Tibial artery (tissue), 4 donors: Measurements from ENCODE around the gene SUOX.
A peak's percentile ranks its signal among the peaks of the same experiment; 100 is the strongest.

Experiments used
- DNase-seq, 2 donors: peaks; one replicate each; pipeline ENCODE4 v3.0.0-alpha.2; 2019
- H3K27ac ChIP-seq, 2 donors: fragments of 200-600 bp; sonication (generic) in 1 of 2; 1 replicate in 1 of 2; 2 replicates in 1 of 2; pipeline ENCODE4 v1.5.1; 2018 to 2019; ENCODE audit warnings: mild to moderate bottlenecking in 1 of 2
- H3K27me3 ChIP-seq, 2 donors: fragments of 200-600 bp; sonication (generic) in 1 of 2; one replicate each; pipeline versions ENCODE4 v1.5.1 to v1.6.0; 2016 to 2019
- H3K36me3 ChIP-seq, 3 donors: fragments of 200-600 bp; sonication (generic) in 2 of 3; one replicate each; pipeline ENCODE4 v1.5.1; 2016 to 2019; ENCODE audit warnings: mild to moderate bottlenecking in 2 of 3
- H3K4me1 ChIP-seq, 4 donors: fragments of 200-600 bp; sonication (generic) in 2 of 4; 1 replicate in 3 of 4; 2 replicates in 1 of 4; pipeline ENCODE4 v1.5.1; 2016 to 2019
- H3K4me3 ChIP-seq, 2 donors: fragments of 200-600 bp; sonication (generic) in 1 of 2; 1 replicate in 1 of 2; 2 replicates in 1 of 2; pipeline ENCODE4 v1.5.1; 2018 to 2019; ENCODE audit warnings: mild to moderate bottlenecking in 2 of 2
- H3K9me3 ChIP-seq, 3 donors: fragments of 200-600 bp; sonication (generic) in 1 of 3; one replicate each; pipeline ENCODE4 v1.5.1; 2016 to 2019
- intact Hi-C: fragments of 100-400 bp; cut with DNase I; formaldehyde crosslinking; loops from one replicate; pipeline ENCODE4 v1.15.0; 2023; ENCODE audit warnings: low total_unique reads
- TF ChIP-seq, protein P1 (sequence below), 2 experiments: fragments of 200-600 bp in 1 of 2; fragments of 450-650 bp in 1 of 2; IDR thresholded peaks; one replicate each; pipeline ENCODE4 v1.5.1; 2017 to 2019; ENCODE audit warnings: antibody characterized with exemption in 2 of 2, mild to moderate bottlenecking in 1 of 2, moderate library complexity in 1 of 2

Gene SUOX

DNA sequence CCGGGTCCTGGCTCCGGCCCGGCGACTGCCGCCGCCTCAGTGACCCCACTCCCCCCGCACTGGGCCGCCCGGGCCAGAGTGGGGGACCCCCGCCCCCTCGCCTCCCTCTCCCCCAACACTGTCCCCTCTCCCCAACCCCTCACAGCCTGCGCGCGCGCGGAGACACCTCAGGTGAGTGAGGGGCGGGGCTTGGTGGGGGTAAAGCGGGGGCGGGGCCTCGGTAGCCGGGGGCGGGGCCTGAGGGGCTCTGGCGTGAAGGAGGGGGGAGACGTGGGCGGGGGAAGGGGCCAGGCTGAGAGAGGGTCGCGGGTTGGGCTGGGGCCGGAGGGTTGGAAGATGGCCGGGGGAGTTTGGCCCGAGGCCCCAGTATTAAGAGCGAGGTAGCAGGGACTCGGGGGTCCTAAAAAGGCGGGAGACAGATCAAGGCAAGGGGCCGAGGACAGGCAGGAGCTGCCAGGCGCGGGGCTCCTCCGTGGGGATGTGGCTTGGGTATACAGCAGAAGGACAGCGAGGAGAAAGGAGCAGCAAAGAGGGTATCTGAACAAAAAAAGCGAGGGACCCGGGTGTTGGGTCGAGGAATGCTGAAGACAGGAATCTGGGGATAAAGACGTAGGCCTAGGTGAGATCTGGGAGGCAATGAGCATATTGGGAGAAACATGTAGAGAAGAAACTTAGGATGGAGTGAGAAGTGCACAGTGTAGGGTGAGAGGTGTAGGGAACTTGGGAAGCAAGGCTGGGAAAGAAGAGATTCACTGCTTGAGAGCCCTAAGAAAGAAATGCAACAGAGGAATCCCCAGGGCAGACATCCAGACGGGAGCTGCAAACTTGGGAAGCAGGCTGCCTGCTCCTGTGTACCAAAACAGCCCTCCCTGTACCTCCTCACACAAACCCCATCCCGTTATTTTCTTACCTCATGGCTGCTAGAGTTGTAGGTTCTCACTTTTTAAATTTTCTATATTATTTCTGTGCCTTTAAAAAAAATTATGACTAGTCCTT is 10.8 kb downstream of the SUOX start:
- Histone ChIP-seq H3K27me3 (no peaks in the 10 kb centered on the region), H3K4me1 (peaks cover 0 to 10% (median 4%) of the 10 kb centered on the region in 4 donors), H3K27ac (peak overlapping the region; percentile 88 to 93), H3K36me3 (peaks cover 0 to 27% (median 13%) of the 10 kb centered on the region in 3 donors), H3K9me3 (no peaks in the 10 kb centered on the region), H3K4me3 (peak overlapping the region; percentile 82 to 96)
- intact Hi-C loops = no loop called here
- TF ChIP-seq, protein P1, sequence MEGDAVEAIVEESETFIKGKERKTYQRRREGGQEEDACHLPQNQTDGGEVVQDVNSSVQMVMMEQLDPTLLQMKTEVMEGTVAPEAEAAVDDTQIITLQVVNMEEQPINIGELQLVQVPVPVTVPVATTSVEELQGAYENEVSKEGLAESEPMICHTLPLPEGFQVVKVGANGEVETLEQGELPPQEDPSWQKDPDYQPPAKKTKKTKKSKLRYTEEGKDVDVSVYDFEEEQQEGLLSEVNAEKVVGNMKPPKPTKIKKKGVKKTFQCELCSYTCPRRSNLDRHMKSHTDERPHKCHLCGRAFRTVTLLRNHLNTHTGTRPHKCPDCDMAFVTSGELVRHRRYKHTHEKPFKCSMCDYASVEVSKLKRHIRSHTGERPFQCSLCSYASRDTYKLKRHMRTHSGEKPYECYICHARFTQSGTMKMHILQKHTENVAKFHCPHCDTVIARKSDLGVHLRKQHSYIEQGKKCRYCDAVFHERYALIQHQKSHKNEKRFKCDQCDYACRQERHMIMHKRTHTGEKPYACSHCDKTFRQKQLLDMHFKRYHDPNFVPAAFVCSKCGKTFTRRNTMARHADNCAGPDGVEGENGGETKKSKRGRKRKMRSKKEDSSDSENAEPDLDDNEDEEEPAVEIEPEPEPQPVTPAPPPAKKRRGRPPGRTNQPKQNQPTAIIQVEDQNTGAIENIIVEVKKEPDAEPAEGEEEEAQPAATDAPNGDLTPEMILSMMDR (IDR thresholded peaks at IDR 0.05) = no peak
- DNase-seq = peak; percentile 32 to 74

DNA sequence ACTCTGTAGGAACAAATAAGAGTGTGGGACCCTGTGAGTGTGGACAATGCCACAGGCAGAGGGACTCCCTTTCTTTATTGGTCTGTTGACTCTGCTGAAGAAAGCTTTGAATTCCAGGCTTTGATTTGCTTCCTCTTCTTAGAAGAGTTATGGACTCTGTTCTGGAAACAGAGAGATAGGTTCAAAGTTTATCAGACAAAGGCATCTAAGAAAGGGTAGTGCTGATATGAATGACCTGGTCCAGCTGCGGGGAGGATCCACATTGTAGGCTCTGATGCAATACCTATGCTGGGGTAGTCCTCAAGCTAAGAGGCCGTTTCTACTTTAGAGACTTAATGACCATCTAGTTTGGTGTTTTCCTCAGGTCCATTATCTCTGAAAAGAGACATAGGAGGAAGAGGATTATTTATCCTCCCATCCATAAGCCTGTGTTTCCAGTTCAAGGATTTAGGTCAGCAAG is 13.1 kb downstream of the SUOX start:
- Histone ChIP-seq H3K27me3 (no peaks in the 10 kb centered on the region), H3K4me3 (no peak overlapping the region), H3K36me3 (peaks cover 0 to 13% (median 0%) of the 10 kb centered on the region in 3 donors), H3K4me1 (peaks cover 0 to 10% (median 4%) of the 10 kb centered on the region in 4 donors), H3K9me3 (no peaks in the 10 kb centered on the region), H3K27ac (no peak overlapping the region)
- DNase-seq = no peak
- intact Hi-C loops = no loop called here
- TF ChIP-seq, protein P1 (IDR thresholded peaks at IDR 0.05) = no peak

DNA sequence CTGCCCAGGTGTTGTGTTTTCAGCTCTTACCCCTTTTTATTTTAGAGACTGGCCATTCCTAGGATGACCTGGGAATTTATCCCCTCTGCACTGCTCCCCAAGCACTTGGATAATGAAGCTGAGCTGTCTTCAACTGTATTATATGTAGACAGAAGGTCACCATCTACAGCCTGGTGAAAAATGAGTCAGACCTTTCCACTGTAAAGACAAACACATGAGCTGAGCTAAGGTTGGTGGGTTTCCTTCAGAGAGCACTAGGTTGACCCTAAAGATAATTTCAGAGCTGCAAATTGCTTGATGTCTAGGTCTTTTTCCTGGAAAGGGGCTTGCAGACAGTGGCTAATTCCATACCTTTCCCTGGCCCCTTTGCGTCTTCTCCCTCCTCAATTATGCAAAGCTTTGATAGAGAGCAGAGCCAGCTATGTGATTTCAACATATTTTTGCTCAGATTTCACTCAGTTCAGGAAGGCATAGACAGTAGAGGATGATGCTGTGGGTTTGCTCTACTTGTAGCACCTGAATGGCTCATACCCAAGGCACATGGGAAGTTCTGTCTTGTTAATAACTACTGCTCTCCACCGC is 14.5 kb downstream of the SUOX start:
- Histone ChIP-seq H3K4me3 (no peak overlapping the region), H3K9me3 (no peaks in the 10 kb centered on the region), H3K4me1 (peaks cover 0 to 10% (median 4%) of the 10 kb centered on the region in 4 donors), H3K36me3 (peaks cover 0 to 15% (median 0%) of the 10 kb centered on the region in 3 donors), H3K27ac (no peak overlapping the region), H3K27me3 (no peaks in the 10 kb centered on the region)
- intact Hi-C loops = no loop called here
- TF ChIP-seq, protein P1 (IDR thresholded peaks at IDR 0.05) = no peak
- DNase-seq = no peak

DNA sequence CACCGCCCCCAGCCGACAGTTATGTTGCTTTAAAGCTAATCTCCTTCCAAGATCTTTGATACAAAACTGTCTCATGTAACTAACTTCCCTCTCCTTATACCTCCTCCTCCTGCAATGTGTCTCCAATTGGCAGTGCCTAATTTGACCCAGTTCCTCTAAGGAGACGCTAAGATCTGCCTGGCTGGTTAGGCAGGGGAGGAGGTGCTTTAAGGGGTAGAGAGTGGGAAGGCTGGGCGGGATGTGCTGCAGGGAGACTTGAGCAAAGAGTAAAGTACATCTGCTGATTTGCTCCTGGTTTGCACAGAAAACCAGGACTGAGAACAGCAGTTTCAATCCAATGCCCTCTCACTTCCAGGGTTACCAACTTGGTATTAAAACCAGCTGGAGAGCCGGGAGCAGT is 16.4 kb downstream of the SUOX start:
- H3K4me1 ChIP-seq = peaks cover 0 to under 1% (median 0%) of the 10 kb centered on the region in 4 donors
- no peak overlapping the region for H3K4me3 ChIP-seq
- peaks cover 0 to 23% (median 6%) of the 10 kb centered on the region in 3 donors for H3K36me3 ChIP-seq
- H3K27me3 ChIP-seq = no peaks in the 10 kb centered on the region
- H3K27ac ChIP-seq = no peak overlapping the region
- intact Hi-C loops = no loop called here
- no peaks in the 10 kb centered on the region for H3K9me3 ChIP-seq
- no peak for DNase-seq
- TF ChIP-seq, protein P1 (IDR thresholded peaks at IDR 0.05) = no peak

DNA sequence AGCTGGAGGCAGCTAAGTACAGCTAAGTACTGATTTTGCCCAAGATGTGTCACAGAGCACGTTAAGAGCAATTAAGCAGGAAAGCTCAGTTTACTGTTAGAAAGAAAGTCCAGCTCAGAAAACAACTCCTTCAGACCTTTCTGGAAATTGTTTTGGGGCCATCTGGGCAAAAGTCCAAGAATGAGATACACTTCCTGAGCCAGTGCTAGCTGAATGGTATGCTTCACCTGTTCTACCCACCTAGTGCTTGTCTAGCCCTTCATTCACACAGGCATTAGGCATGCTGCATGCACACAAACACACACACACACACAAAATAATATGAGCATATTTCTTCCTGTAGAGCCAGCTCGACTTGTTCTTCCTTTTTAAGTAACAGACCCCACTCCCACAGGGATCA is 17.1 kb downstream of the SUOX start:
- no peak overlapping the region for H3K4me3 ChIP-seq
- no peak overlapping the region for H3K27ac ChIP-seq
- intact Hi-C loops = no loop called here
- H3K36me3 ChIP-seq = peaks cover 5 to 28% (median 6%) of the 10 kb centered on the region in 3 donors
- TF ChIP-seq, protein P1 (IDR thresholded peaks at IDR 0.05) = no peak
- DNase-seq = no peak
- H3K9me3 ChIP-seq = no peaks in the 10 kb centered on the region
- H3K27me3 ChIP-seq = no peaks in the 10 kb centered on the region
- no peaks in the 10 kb centered on the region for H3K4me1 ChIP-seq
